HepG2 (cell line): Measurements from ENCODE around the gene STAT1. TPM values are rescaled to one million over a fixed set of nuclear protein-coding genes. Genes with fewer than 3 reads are reported as not detected.

ENCODE experiments used
- FOSL2 ChIP-seq: sonication (generic); formaldehyde crosslinking; IDR thresholded peaks from 2 replicates; pipeline ENCODE4 v1.4.0; 2020; ENCODE audit warnings: missing genetic modification reagents
- FOXK2 ChIP-seq: fragments of 450-650 bp; IDR thresholded peaks from 2 replicates; pipeline ENCODE4 v1.6.1; 2016
- GZF1 ChIP-seq: sonication (generic); formaldehyde crosslinking; IDR thresholded peaks from 2 replicates; pipeline ENCODE4 v1.5.1; 2020; ENCODE audit warnings: mild to moderate bottlenecking, missing genetic modification reagents
- HOXA9 ChIP-seq: sonication (generic); formaldehyde crosslinking; IDR thresholded peaks from 2 replicates; pipeline ENCODE4 v1.8.1; 2022; ENCODE audit warnings: missing genetic modification reagents, mild to moderate bottlenecking, moderate library complexity, borderline replicate concordance
- MAFK ChIP-seq, 2 experiments: IDR thresholded peaks in 1 of 2; conservative IDR thresholded peaks in 1 of 2; 2 replicates each; pipeline ENCODE4 v1.6.1; 2011; ENCODE audit warnings: improper control_type of control experiment in 2 of 2, low read length in 2 of 2
- MBNL3 ChIP-seq: fragments of 250-450 bp; sonication (Bioruptor Pico); conservative IDR thresholded peaks from 2 replicates; pipeline ENCODE4 v1.8.0; 2022; ENCODE audit warnings: mild to moderate bottlenecking, inconsistent platforms
- NCOR1 ChIP-seq: fragments of 200-600 bp; sonication (generic); IDR thresholded peaks from 2 replicates; pipeline ENCODE4 v1.7.0; 2017; ENCODE audit warnings: antibody characterized with exemption, low read length, borderline replicate concordance
- NKX3-1 ChIP-seq: sonication (generic); formaldehyde crosslinking; IDR thresholded peaks from 2 replicates; pipeline ENCODE4 v1.5.0; 2020; ENCODE audit warnings: missing genetic modification reagents
- PAWR ChIP-seq: sonication (generic); formaldehyde crosslinking; IDR thresholded peaks from 2 replicates; pipeline ENCODE4 v1.4.0; 2020; ENCODE audit warnings: missing genetic modification reagents, mild to moderate bottlenecking, borderline replicate concordance
- TBP ChIP-seq: sonication (generic); formaldehyde crosslinking; IDR thresholded peaks from 2 replicates; pipeline ENCODE4 v1.5.0; 2020; ENCODE audit warnings: missing genetic modification reagents
- ZNF431 ChIP-seq: sonication (generic); formaldehyde crosslinking; IDR thresholded peaks from 2 replicates; pipeline ENCODE4 v1.9.0; 2022; ENCODE audit warnings: missing genetic modification reagents, low read depth, mild to moderate bottlenecking, borderline replicate concordance
- ZNF577 ChIP-seq: sonication (generic); formaldehyde crosslinking; IDR thresholded peaks from 2 replicates; pipeline ENCODE4 v1.4.0; 2020; ENCODE audit warnings: mild to moderate bottlenecking, low read depth, missing genetic modification reagents, borderline replicate concordance
- ZNF781 ChIP-seq: sonication (generic); formaldehyde crosslinking; IDR thresholded peaks from 2 replicates; pipeline ENCODE4 v1.5.1; 2020; ENCODE audit warnings: borderline replicate concordance, mild to moderate bottlenecking, missing genetic modification reagents; ENCODE audit errors: not compliant biosample characterization
- ZNF878 ChIP-seq: sonication (generic); formaldehyde crosslinking; IDR thresholded peaks from 2 replicates; pipeline ENCODE4 v1.8.1; 2023; ENCODE audit warnings: mild to moderate bottlenecking, missing genetic modification reagents, moderate library complexity
- polyA plus RNA-seq, 8 experiments: library from polyadenylated mRNA; depleted of rRNA in 3 of 8; stranded (reverse) in 7 of 8; unstranded in 1 of 8; fragments of >200 nt; fragmentation: Illumina TruSeq in 4 of 8; extraction: Trizol in 4 of 8; gene quantifications; 2 replicates each; pipeline versions ENCODE4 v1.2.1 to v1.2.3, GENCODE V29; 2011 to 2016; ENCODE audit warnings: low read depth in 4 of 8, missing spikeins in 1 of 8, mixed read lengths in 1 of 8; ENCODE audit not compliant: insufficient read depth in 1 of 8
- total RNA-seq, 5 experiments: library from RNA; depleted of rRNA; stranded (reverse); fragments of >200 nt; fragmentation: Illumina TruSeq; extraction: Trizol; gene quantifications; 2 replicates each; pipeline ENCODE4 v1.2.3, GENCODE V29; 2016; ENCODE audit warnings: low read depth in 1 of 5
- TF ChIP-seq, protein P1 (sequence below): sonication (generic); formaldehyde crosslinking; IDR thresholded peaks from 2 replicates; pipeline ENCODE4 v1.4.0; 2020; ENCODE audit warnings: mild to moderate bottlenecking, missing genetic modification reagents
- TF ChIP-seq, protein P2 (sequence below): sonication (generic); formaldehyde crosslinking; IDR thresholded peaks from 2 replicates; pipeline ENCODE4 v1.8.0; 2022; ENCODE audit warnings: mild to moderate bottlenecking, missing genetic modification reagents, moderate library complexity
- TF ChIP-seq, protein P3 (sequence below): IDR thresholded peaks from 2 replicates; pipeline ENCODE4 v1.6.1; 2016; ENCODE audit warnings: low read depth, missing genetic modification reagents, missing compliant biosample characterization

STAT1 gene
- total and polyA plus RNA-seq, 2 of the 13 experiments (the other 11 are each of a cell fraction or from before 2014, with no cell fraction given): 21.8 to 59.6 TPM

DNA sequence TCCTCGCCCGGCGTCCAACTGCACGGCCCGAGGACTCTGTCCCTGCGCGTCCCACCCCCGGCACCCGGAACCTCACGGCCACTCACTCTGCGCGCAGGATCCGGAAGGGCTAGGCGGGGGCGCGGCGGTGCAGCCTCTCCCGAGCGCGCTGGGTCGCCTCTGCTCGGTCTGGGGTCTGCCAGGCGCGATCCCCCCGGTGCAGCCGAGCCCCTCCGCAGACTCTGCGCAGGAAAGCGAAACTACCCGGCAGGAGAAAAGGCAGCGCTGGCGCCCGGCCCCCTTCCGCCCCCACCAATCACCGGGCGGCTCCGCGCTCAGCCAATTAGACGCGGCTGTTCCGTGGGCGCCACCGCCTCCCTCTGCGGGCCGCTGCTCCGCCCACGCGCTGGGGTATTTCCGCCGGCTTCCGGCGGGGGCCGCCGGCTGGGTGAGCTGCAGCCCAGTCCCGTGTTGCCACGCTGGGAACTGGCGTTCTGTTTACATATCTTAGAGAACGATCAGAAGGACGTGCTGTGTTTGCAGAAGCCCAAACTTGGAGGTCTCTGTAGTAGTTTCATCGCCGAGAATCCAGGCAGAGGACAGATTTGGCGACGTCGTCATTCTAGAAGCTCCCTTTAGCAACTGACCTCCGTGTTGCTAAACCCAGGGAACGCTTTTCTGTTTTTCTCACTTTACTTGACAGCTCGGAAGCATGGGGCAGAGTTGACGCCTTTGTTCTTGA lies at the start of gene STAT1 (continued):
- TF ChIP-seq NKX3-1 (CRISPR knock-in tag): peak; percentile 72; the same call in 1 of the 2 replicates
- TF ChIP-seq ZNF878 (CRISPR knock-in tag): peak; percentile 98
- TF ChIP-seq ZNF577 (CRISPR knock-in tag): no peak; the same call in 1 of the 2 replicates
- TF ChIP-seq TBP (CRISPR knock-in tag): no peak
- TF ChIP-seq GZF1: peak; percentile 88; the same call in 1 of the 2 replicates
- TF ChIP-seq ZNF781 (CRISPR knock-in tag): peak; percentile 93
- TF ChIP-seq, protein P1, sequence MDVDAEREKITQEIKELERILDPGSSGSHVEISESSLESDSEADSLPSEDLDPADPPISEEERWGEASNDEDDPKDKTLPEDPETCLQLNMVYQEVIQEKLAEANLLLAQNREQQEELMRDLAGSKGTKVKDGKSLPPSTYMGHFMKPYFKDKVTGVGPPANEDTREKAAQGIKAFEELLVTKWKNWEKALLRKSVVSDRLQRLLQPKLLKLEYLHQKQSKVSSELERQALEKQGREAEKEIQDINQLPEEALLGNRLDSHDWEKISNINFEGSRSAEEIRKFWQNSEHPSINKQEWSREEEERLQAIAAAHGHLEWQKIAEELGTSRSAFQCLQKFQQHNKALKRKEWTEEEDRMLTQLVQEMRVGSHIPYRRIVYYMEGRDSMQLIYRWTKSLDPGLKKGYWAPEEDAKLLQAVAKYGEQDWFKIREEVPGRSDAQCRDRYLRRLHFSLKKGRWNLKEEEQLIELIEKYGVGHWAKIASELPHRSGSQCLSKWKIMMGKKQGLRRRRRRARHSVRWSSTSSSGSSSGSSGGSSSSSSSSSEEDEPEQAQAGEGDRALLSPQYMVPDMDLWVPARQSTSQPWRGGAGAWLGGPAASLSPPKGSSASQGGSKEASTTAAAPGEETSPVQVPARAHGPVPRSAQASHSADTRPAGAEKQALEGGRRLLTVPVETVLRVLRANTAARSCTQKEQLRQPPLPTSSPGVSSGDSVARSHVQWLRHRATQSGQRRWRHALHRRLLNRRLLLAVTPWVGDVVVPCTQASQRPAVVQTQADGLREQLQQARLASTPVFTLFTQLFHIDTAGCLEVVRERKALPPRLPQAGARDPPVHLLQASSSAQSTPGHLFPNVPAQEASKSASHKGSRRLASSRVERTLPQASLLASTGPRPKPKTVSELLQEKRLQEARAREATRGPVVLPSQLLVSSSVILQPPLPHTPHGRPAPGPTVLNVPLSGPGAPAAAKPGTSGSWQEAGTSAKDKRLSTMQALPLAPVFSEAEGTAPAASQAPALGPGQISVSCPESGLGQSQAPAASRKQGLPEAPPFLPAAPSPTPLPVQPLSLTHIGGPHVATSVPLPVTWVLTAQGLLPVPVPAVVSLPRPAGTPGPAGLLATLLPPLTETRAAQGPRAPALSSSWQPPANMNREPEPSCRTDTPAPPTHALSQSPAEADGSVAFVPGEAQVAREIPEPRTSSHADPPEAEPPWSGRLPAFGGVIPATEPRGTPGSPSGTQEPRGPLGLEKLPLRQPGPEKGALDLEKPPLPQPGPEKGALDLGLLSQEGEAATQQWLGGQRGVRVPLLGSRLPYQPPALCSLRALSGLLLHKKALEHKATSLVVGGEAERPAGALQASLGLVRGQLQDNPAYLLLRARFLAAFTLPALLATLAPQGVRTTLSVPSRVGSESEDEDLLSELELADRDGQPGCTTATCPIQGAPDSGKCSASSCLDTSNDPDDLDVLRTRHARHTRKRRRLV (CRISPR knock-in tag): peak; percentile 56; the same call in 1 of the 2 replicates
- TF ChIP-seq MBNL3 (CRISPR knock-in tag): no peak
- TF ChIP-seq HOXA9 (CRISPR knock-in tag): no peak; the same call in 1 of the 2 replicates
- TF ChIP-seq, protein P2, sequence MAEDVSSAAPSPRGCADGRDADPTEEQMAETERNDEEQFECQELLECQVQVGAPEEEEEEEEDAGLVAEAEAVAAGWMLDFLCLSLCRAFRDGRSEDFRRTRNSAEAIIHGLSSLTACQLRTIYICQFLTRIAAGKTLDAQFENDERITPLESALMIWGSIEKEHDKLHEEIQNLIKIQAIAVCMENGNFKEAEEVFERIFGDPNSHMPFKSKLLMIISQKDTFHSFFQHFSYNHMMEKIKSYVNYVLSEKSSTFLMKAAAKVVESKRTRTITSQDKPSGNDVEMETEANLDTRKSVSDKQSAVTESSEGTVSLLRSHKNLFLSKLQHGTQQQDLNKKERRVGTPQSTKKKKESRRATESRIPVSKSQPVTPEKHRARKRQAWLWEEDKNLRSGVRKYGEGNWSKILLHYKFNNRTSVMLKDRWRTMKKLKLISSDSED: 0 out of 2 replicates have a peak, but pooled peaks have one; percentile 20
- TF ChIP-seq, protein P3, sequence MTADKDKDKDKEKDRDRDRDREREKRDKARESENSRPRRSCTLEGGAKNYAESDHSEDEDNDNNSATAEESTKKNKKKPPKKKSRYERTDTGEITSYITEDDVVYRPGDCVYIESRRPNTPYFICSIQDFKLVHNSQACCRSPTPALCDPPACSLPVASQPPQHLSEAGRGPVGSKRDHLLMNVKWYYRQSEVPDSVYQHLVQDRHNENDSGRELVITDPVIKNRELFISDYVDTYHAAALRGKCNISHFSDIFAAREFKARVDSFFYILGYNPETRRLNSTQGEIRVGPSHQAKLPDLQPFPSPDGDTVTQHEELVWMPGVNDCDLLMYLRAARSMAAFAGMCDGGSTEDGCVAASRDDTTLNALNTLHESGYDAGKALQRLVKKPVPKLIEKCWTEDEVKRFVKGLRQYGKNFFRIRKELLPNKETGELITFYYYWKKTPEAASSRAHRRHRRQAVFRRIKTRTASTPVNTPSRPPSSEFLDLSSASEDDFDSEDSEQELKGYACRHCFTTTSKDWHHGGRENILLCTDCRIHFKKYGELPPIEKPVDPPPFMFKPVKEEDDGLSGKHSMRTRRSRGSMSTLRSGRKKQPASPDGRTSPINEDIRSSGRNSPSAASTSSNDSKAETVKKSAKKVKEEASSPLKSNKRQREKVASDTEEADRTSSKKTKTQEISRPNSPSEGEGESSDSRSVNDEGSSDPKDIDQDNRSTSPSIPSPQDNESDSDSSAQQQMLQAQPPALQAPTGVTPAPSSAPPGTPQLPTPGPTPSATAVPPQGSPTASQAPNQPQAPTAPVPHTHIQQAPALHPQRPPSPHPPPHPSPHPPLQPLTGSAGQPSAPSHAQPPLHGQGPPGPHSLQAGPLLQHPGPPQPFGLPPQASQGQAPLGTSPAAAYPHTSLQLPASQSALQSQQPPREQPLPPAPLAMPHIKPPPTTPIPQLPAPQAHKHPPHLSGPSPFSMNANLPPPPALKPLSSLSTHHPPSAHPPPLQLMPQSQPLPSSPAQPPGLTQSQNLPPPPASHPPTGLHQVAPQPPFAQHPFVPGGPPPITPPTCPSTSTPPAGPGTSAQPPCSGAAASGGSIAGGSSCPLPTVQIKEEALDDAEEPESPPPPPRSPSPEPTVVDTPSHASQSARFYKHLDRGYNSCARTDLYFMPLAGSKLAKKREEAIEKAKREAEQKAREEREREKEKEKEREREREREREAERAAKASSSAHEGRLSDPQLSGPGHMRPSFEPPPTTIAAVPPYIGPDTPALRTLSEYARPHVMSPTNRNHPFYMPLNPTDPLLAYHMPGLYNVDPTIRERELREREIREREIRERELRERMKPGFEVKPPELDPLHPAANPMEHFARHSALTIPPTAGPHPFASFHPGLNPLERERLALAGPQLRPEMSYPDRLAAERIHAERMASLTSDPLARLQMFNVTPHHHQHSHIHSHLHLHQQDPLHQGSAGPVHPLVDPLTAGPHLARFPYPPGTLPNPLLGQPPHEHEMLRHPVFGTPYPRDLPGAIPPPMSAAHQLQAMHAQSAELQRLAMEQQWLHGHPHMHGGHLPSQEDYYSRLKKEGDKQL (CRISPR knock-in tag): peak; percentile 86
- TF ChIP-seq MAFK (conservative IDR thresholded peaks at IDR 0.05 in 1 of 2, IDR thresholded peaks at IDR 0.05 in 1 of 2; ENCODE audit: low read length in 2 of 2): no peak
- TF ChIP-seq PAWR (CRISPR knock-in tag): peak; percentile 92; the same call in 1 of the 2 replicates
- peak; percentile 65 for TF ChIP-seq FOSL2 (CRISPR knock-in tag)
- peak; percentile 87; the same call in 1 of the 2 replicates for TF ChIP-seq ZNF431
- TF ChIP-seq NCOR1: peak; percentile 83; the same call in 1 of the 2 replicates
- peak; percentile 82 for TF ChIP-seq FOXK2
